ENCODE data around the gene LRRFIP1.
A peak's percentile ranks its signal among the peaks of the same experiment; 100 is the strongest.

LRRFIP1 gene

GRCh38 chr2:237708065-237708398 is 80.6 kb downstream of the LRRFIP1 start:
- Histone ChIP-seq H3K27ac (ENCODE audit: low read length) (no peak overlapping the region), H3K4me1 (ENCODE audit: insufficient read depth, low read length) (peaks cover 11% of the 10 kb centered on the region), H3K4me3 (ENCODE audit: low read length) (no peak overlapping the region)

DNA sequence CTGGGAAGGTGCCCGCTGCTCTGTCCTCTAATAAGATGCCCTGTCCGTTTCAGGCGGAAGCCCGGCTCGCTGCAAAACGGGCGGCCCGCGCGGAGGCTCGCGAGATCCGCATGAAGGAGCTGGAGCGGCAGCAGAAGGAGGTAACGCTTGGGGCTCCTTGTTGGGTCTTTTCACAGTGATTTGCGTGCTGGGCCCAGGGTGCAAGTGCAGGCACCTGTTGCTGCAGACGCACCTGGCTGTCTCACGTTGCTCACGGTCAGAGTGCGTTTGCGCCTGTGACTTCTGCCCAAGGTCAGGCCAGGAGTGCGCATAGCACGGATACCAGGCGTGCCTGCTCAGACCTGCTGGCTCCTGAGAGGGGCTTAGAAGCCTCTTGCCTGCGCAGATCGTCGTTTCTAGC is 81.1 kb downstream of the LRRFIP1 start:
- H3K27ac ChIP-seq (ENCODE audit: low read length) = no peak overlapping the region
- H3K36me3 ChIP-seq (ENCODE audit: insufficient read depth, low read depth, low read length) = peaks cover 21% of the 10 kb centered on the region
- H3K27me3 ChIP-seq (ENCODE audit: insufficient read depth, low read length) = no peaks in the 10 kb centered on the region
- no peaks in the 10 kb centered on the region for H3K9me3 ChIP-seq (ENCODE audit: insufficient read depth, low read depth, low read length)
- H3K4me3 ChIP-seq (ENCODE audit: low read length) = no peak overlapping the region
- no peak overlapping the region for H3K9ac ChIP-seq (ENCODE audit: low read depth, low read length)
- peaks cover 6% of the 10 kb centered on the region for H3K4me1 ChIP-seq (ENCODE audit: insufficient read depth, low read length)

More at GRCh38 chr2:237708065-237708398, 80.6 kb downstream of the LRRFIP1 start:
- no peaks in the 10 kb centered on the region for H3K27me3 ChIP-seq (ENCODE audit: insufficient read depth, low read length)
- H3K9me3 ChIP-seq (ENCODE audit: insufficient read depth, low read depth, low read length) = no peaks in the 10 kb centered on the region
- peaks cover 21% of the 10 kb centered on the region for H3K36me3 ChIP-seq (ENCODE audit: insufficient read depth, low read depth, low read length)
- no peak overlapping the region for H3K9ac ChIP-seq (ENCODE audit: low read depth, low read length)

DNA sequence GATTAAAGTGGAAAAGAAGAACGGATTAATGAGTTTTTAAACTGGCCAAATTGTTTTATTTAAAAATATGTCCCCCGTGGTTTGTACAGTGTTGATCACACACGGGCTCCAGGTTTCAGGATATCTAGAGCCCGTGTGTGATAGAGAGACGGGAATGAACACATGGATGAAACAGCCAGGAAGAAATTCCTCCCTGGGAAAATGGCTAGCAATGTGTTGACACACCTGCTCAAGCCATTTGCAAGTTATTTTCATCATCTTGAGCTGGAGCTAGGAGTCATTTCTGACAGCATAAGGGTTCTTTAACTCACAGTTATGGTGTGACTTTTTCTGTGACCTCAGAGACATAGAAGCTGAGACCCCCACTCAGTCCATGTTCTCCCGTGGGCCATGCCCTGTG is 81.6 kb downstream of the LRRFIP1 start:
- H3K36me3 ChIP-seq (ENCODE audit: insufficient read depth, low read depth, low read length) = peaks cover 21% of the 10 kb centered on the region
- no peaks in the 10 kb centered on the region for H3K9me3 ChIP-seq (ENCODE audit: insufficient read depth, low read depth, low read length)
- no peaks in the 10 kb centered on the region for H3K27me3 ChIP-seq (ENCODE audit: insufficient read depth, low read length)
- H3K4me1 ChIP-seq (ENCODE audit: insufficient read depth, low read length) = peaks cover 5% of the 10 kb centered on the region
- no peak overlapping the region for H3K9ac ChIP-seq (ENCODE audit: low read depth, low read length)
- H3K27ac ChIP-seq (ENCODE audit: low read length) = no peak overlapping the region
- no peak overlapping the region for H3K4me3 ChIP-seq (ENCODE audit: low read length)

DNA sequence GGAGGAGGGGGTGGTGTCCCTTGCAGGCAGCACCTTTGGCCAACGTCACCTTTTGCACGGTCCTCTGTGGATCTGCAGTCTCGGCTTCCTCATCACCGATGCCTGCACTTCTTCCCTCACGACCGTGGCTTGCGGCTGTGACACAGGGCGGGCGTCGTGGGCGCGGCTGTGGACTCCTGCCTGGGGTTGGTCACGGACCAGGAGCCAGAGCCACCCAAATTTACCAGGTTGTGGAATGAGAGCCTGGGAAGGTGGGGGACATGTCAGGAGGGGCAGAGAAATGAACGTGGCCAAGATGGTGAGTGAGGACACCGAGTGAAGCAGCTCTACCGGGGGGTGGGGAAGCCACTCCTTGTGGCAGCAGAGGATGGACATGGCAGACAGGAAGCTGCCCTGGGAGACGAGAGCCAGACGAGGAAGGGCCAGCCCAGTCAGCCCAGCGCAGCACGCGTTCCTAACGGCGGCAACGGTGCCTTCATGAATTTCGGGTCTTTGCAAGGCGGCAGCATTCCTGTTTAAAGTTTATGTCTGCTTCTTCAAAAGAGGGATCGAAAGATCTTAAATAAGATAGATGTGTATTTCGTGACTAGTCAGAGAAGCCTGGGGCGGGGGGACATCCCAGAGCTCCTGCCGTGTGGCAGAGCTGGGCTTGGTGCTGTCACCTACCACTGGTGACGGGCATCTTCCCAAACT is 84.2 kb downstream of the LRRFIP1 start:
- no peaks in the 10 kb centered on the region for H3K9me3 ChIP-seq (ENCODE audit: insufficient read depth, low read depth, low read length)
- H3K36me3 ChIP-seq (ENCODE audit: insufficient read depth, low read depth, low read length) = peaks cover 21% of the 10 kb centered on the region
- no peak overlapping the region for H3K9ac ChIP-seq (ENCODE audit: low read depth, low read length)
- H3K4me1 ChIP-seq (ENCODE audit: insufficient read depth, low read length) = peaks cover 26% of the 10 kb centered on the region
- H3K27ac ChIP-seq (ENCODE audit: low read length) = no peak overlapping the region
- no peaks in the 10 kb centered on the region for H3K27me3 ChIP-seq (ENCODE audit: insufficient read depth, low read length)
- no peak overlapping the region for H3K4me3 ChIP-seq (ENCODE audit: low read length)

DNA sequence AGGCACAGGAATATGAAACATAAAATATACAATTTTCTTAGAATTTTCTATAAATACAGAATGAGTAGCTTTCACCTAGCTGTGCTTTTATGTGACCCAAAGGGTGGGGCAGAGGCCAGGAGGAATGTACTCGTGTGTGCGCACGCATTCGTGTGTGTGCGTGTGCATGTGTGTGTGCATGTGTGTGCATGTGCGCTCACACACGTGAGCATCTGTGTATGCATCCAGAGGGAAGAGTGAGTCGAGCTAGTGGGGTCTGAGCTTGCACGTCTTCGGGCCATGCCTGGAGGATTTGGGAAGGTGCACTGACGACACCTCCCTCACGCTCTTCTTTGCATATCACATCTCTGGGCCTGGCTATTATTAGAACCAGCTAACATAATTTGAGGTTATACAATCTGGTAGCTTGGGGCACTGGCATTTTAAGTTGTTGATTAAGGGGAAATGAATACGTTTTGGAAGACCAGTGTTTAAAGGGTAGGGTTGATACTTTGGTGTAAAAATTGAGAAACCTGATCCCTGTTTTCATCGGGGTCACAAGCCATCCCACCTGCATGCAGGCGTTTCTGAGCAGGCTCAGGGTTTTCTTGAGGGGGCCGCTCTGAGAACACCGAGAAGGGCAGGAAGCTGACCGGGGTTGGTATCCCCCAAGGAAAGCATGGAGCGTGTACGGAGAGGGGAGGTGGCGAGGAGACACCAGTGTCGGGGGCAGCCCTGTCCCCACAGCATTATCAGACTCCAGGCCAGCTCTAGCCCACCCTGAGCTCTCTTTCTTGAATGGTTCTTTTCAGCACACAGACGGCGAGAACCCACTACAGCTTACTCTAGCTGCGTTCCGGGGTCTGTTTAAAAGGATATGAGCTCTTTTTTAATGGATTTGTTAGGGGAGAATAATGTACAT is 85.3 kb downstream of the LRRFIP1 start:
- H3K4me3 ChIP-seq (ENCODE audit: low read length) = no peak overlapping the region
- peaks cover 21% of the 10 kb centered on the region for H3K36me3 ChIP-seq (ENCODE audit: insufficient read depth, low read depth, low read length)
- no peaks in the 10 kb centered on the region for H3K27me3 ChIP-seq (ENCODE audit: insufficient read depth, low read length)
- no peaks in the 10 kb centered on the region for H3K9me3 ChIP-seq (ENCODE audit: insufficient read depth, low read depth, low read length)
- no peak overlapping the region for H3K27ac ChIP-seq (ENCODE audit: low read length)
- no peak overlapping the region for H3K9ac ChIP-seq (ENCODE audit: low read depth, low read length)
- H3K4me1 ChIP-seq (ENCODE audit: insufficient read depth, low read length) = peaks cover 26% of the 10 kb centered on the region

DNA sequence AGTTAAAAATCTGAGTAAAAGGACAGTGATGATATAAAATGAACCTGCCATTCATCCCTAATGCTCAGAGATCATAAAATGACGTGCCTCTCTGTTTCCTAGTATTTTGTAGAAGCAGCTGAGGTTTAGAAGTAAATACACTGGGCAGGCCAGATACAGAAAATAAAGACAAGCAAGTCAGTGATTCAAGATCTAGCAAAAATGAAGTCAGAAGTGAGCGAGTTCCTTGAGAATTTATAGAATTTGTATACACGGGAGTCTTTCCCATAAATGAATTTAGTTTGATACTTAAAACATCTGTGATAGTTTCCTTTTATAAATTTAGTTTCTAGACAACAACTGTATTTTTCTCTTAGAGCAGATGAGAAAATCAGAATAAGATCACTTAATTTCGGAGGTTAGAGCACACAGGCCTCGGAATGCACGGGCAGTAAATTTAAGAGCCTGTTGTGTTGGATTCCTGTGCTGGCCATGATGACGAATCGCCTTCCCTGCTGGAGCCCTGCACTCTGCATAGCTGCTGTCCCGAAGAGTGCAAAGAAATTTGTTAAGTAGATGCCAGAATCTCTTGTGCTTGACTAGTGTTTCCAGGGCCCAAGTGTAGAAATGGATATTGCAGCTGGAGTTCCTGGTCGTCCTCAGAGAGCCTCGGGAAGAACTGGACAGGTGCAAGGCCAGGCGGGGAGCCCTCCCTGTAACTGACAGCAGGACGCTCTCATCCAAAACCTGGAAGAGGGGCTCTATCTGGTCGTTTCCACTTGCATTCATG is 87.5 kb downstream of the LRRFIP1 start:
- H3K36me3 ChIP-seq (ENCODE audit: insufficient read depth, low read depth, low read length) = peaks cover 14% of the 10 kb centered on the region; the same call in 1 of the 2 replicates
- no peak overlapping the region for H3K9ac ChIP-seq (ENCODE audit: low read depth, low read length)
- no peaks in the 10 kb centered on the region for H3K27me3 ChIP-seq (ENCODE audit: insufficient read depth, low read length)
- H3K27ac ChIP-seq (ENCODE audit: low read length) = no peak overlapping the region
- H3K4me1 ChIP-seq (ENCODE audit: insufficient read depth, low read length) = peaks cover 26% of the 10 kb centered on the region
- no peaks in the 10 kb centered on the region for H3K9me3 ChIP-seq (ENCODE audit: insufficient read depth, low read depth, low read length)
- no peak overlapping the region for H3K4me3 ChIP-seq (ENCODE audit: low read length)

GRCh38 chr2:237715459-237715947 is 88.1 kb downstream of the LRRFIP1 start:
- H3K36me3 ChIP-seq (ENCODE audit: insufficient read depth, low read depth, low read length) = peaks cover 14% of the 10 kb centered on the region; the same call in 1 of the 2 replicates

GRCh38 chr2:237716011-237716410 is 88.6 kb downstream of the LRRFIP1 start:
- no peak overlapping the region for H3K4me3 ChIP-seq (ENCODE audit: low read length)
- no peaks in the 10 kb centered on the region for H3K9me3 ChIP-seq (ENCODE audit: insufficient read depth, low read depth, low read length)
- no peak overlapping the region for H3K27ac ChIP-seq (ENCODE audit: low read length)
- peaks cover 9% of the 10 kb centered on the region; the same call in 1 of the 2 replicates for H3K36me3 ChIP-seq (ENCODE audit: insufficient read depth, low read depth, low read length)
- peaks cover 26% of the 10 kb centered on the region for H3K4me1 ChIP-seq (ENCODE audit: insufficient read depth, low read length)
- 0 out of 2 replicates have a peak overlapping the region, but pooled peaks have one; percentile 42 for H3K9ac ChIP-seq (ENCODE audit: low read depth, low read length)
- H3K27me3 ChIP-seq (ENCODE audit: insufficient read depth, low read length) = no peaks in the 10 kb centered on the region

More at GRCh38 chr2:237715459-237715947, 88.1 kb downstream of the LRRFIP1 start:
- no peak overlapping the region for H3K4me3 ChIP-seq (ENCODE audit: low read length)
- no peaks in the 10 kb centered on the region for H3K9me3 ChIP-seq (ENCODE audit: insufficient read depth, low read depth, low read length)
- no peaks in the 10 kb centered on the region for H3K27me3 ChIP-seq (ENCODE audit: insufficient read depth, low read length)
- H3K4me1 ChIP-seq (ENCODE audit: insufficient read depth, low read length) = peaks cover 26% of the 10 kb centered on the region
- H3K27ac ChIP-seq (ENCODE audit: low read length) = no peak overlapping the region
- H3K9ac ChIP-seq (ENCODE audit: low read depth, low read length) = peak overlapping the region; percentile 42; the same call in 1 of the 2 replicates

- H3K27ac ChIP-seq (ENCODE audit: low read length) = no peak overlapping the region
- H3K4me3 ChIP-seq (ENCODE audit: low read length) = no peak overlapping the region
- H3K36me3 ChIP-seq (ENCODE audit: insufficient read depth, low read depth, low read length) = 0 out of 2 replicates have a peak, but pooled peaks cover 6% of the 10 kb centered on the region
- no peak overlapping the region for H3K9ac ChIP-seq (ENCODE audit: low read depth, low read length)
- H3K27me3 ChIP-seq (ENCODE audit: insufficient read depth, low read length) = no peaks in the 10 kb centered on the region
- H3K4me1 ChIP-seq (ENCODE audit: insufficient read depth, low read length) = peaks cover 23% of the 10 kb centered on the region
- H3K9me3 ChIP-seq (ENCODE audit: insufficient read depth, low read depth, low read length) = no peaks in the 10 kb centered on the region
Measured at GRCh38 chr2:237717366-237718276, 90.2 kb downstream of the LRRFIP1 start.

GRCh38 chr2:237718277-237718634 is 90.9 kb downstream of the LRRFIP1 start:
- no peak overlapping the region for H3K4me3 ChIP-seq (ENCODE audit: low read length)
- no peaks in the 10 kb centered on the region for H3K27me3 ChIP-seq (ENCODE audit: insufficient read depth, low read length)
- peaks cover 22% of the 10 kb centered on the region for H3K4me1 ChIP-seq (ENCODE audit: insufficient read depth, low read length)
- H3K9ac ChIP-seq (ENCODE audit: low read depth, low read length) = no peak overlapping the region
- no peak overlapping the region for H3K27ac ChIP-seq (ENCODE audit: low read length)
- no peaks in the 10 kb centered on the region for H3K9me3 ChIP-seq (ENCODE audit: insufficient read depth, low read depth, low read length)
- 0 out of 2 replicates have a peak, but pooled peaks cover 6% of the 10 kb centered on the region for H3K36me3 ChIP-seq (ENCODE audit: insufficient read depth, low read depth, low read length)

All from iPS-20b (cell line).